Measurements from ENCODE around the gene SNRPB. TPM values are rescaled to one million over a fixed set of nuclear protein-coding genes. Genes with fewer than 3 reads are reported as not detected.

SNRPB gene
- total RNA-seq, 1 donor from 2014 or later, result 83.5 TPM

GRCh38 chr20:2430538-2430937 is 40.1 kb downstream of the SNRPB start:
- Histone ChIP-seq H3K4me1 (no peaks in the 10 kb centered on the region), H3K4me3 (no peak overlapping the region), H3K9me3 (no peaks in the 10 kb centered on the region), H3K27me3 (no peaks in the 10 kb centered on the region), H3K27ac (no peak overlapping the region), H3K36me3 (no peaks in the 10 kb centered on the region)
- no peak for TF ChIP-seq CTCF (IDR thresholded peaks at IDR 0.05)
- DNase-seq (ENCODE audit: low spot score in 2 of 2), result no peak
- intact Hi-C loops (cut with DNase I), result no loop called here

- no peak for DNase-seq (ENCODE audit: low spot score in 2 of 2)
- TF ChIP-seq CTCF (IDR thresholded peaks at IDR 0.05), result no peak
- Histone ChIP-seq H3K27me3 (no peaks in the 10 kb centered on the region), H3K27ac (no peak overlapping the region), H3K4me3 (no peak overlapping the region), H3K4me1 (no peaks in the 10 kb centered on the region), H3K36me3 (no peaks in the 10 kb centered on the region), H3K9me3 (no peaks in the 10 kb centered on the region)
- intact Hi-C loops (cut with DNase I), result no loop called here
These were observed 41.5 kb downstream of the SNRPB start for GRCh38 chr20:2429051-2429450.

- no peak for TF ChIP-seq CTCF (IDR thresholded peaks at IDR 0.05)
- Histone ChIP-seq H3K27me3 (no peaks in the 10 kb centered on the region), H3K36me3 (no peaks in the 10 kb centered on the region), H3K4me3 (no peak overlapping the region), H3K4me1 (no peaks in the 10 kb centered on the region), H3K9me3 (no peaks in the 10 kb centered on the region), H3K27ac (no peak overlapping the region)
- intact Hi-C loops (cut with DNase I), result no loop called here
- no peak for DNase-seq (ENCODE audit: low spot score in 2 of 2)
These were observed 49.3 kb downstream of the SNRPB start for GRCh38 chr20:2421247-2421646.

GRCh38 chr20:2420510-2420909 is 50.1 kb downstream of the SNRPB start:
- Histone ChIP-seq H3K27me3 (no peaks in the 10 kb centered on the region), H3K36me3 (no peaks in the 10 kb centered on the region), H3K9me3 (no peaks in the 10 kb centered on the region), H3K4me3 (no peak overlapping the region), H3K4me1 (no peaks in the 10 kb centered on the region), H3K27ac (no peak overlapping the region)
- no peak for DNase-seq (ENCODE audit: low spot score in 2 of 2)
- TF ChIP-seq CTCF (IDR thresholded peaks at IDR 0.05), result no peak
- intact Hi-C loops (cut with DNase I), result no loop called here

- no peaks in the 10 kb centered on the region for H3K9me3 ChIP-seq
- H3K27me3 ChIP-seq, result no peaks in the 10 kb centered on the region
- no peaks in the 10 kb centered on the region for H3K4me1 ChIP-seq
- intact Hi-C loops (cut with DNase I), result no loop called here
- H3K27ac ChIP-seq, result no peak overlapping the region
- no peak for TF ChIP-seq CTCF (IDR thresholded peaks at IDR 0.05)
- no peaks in the 10 kb centered on the region for H3K36me3 ChIP-seq
- no peak overlapping the region for H3K4me3 ChIP-seq
- no peak for DNase-seq (ENCODE audit: low spot score in 2 of 2)
These were observed 52.2 kb downstream of the SNRPB start for GRCh38 chr20:2418388-2418787.

- H3K27me3 ChIP-seq, result no peaks in the 10 kb centered on the region
- no peak for DNase-seq (ENCODE audit: low spot score in 2 of 2)
- H3K36me3 ChIP-seq, result no peaks in the 10 kb centered on the region
- H3K9me3 ChIP-seq, result no peaks in the 10 kb centered on the region
- H3K4me3 ChIP-seq, result no peak overlapping the region
- TF ChIP-seq CTCF (IDR thresholded peaks at IDR 0.05), result no peak
- intact Hi-C loops (cut with DNase I), result no loop called here
- no peaks in the 10 kb centered on the region for H3K4me1 ChIP-seq
- no peak overlapping the region for H3K27ac ChIP-seq
These were observed 53.4 kb downstream of the SNRPB start for GRCh38 chr20:2417213-2417541.

Data from ascending aorta (tissue), 2 donors.